Esophagus muscularis mucosa (tissue), 4 donors: ENCODE data around the gene SKA3. TPM values are rescaled to one million over a fixed set of nuclear protein-coding genes. Genes with fewer than 3 reads are reported as not detected.
"Not testable (repeated sequence)": the region's sequence is repeated elsewhere in the genome, so short reads cannot be mapped to it uniquely, and the experiment has no call there.

ENCODE experiments used
- DNase-seq: peaks from one replicate; pipeline ENCODE4 v3.0.0-alpha.2; 2017; ENCODE audit errors: extremely low spot score
- H3K27ac ChIP-seq, 4 donors: fragments of 200-600 bp; sonication (generic); replicated peaks in 1 of 4; 1 replicate in 3 of 4; 2 replicates in 1 of 4; pipeline ENCODE4 v1.5.1; 2016 to 2019; ENCODE audit warnings: mild to moderate bottlenecking in 1 of 4
- H3K27me3 ChIP-seq, 4 donors: fragments of 200-600 bp; sonication (generic); one replicate each; pipeline versions ENCODE4 v1.5.1 to v1.6.0; 2016 to 2019
- H3K36me3 ChIP-seq, 4 donors: fragments of 200-600 bp; sonication (generic); one replicate each; pipeline ENCODE4 v1.5.1; 2016 to 2019
- H3K4me1 ChIP-seq, 4 donors: fragments of 200-600 bp; sonication (generic); one replicate each; pipeline ENCODE4 v1.5.1; 2016 to 2019
- H3K4me3 ChIP-seq, 4 donors: fragments of 200-600 bp; sonication (generic); 1 replicate in 2 of 4; 2 replicates in 2 of 4; pipeline ENCODE4 v1.5.1; 2016 to 2019; ENCODE audit warnings: mild to moderate bottlenecking in 4 of 4, moderate library complexity in 1 of 4
- H3K9me3 ChIP-seq, 4 donors: fragments of 200-600 bp; sonication (generic); 1 replicate in 3 of 4; 2 replicates in 1 of 4; pipeline ENCODE4 v1.5.1; 2016 to 2019
- CTCF ChIP-seq, 3 experiments: fragments of 200-600 bp in 2 of 3; fragments of 450-650 bp in 1 of 3; sonication (generic) in 2 of 3; IDR thresholded peaks; one replicate each; pipeline ENCODE4 v1.5.1; 2017 to 2019; ENCODE audit warnings: antibody characterized with exemption in 3 of 3, mild to moderate bottlenecking in 2 of 3, moderate library complexity in 1 of 3
- EP300 ChIP-seq: sonication (generic); formaldehyde crosslinking; IDR thresholded peaks from one replicate; pipeline ENCODE4 v1.6.1; 2017; ENCODE audit warnings: antibody characterized with exemption
- POLR2A ChIP-seq: fragments of 450-650 bp; IDR thresholded peaks from one replicate; pipeline ENCODE4 v1.6.1; 2017; ENCODE audit warnings: antibody characterized with exemption, moderate library complexity, mild to moderate bottlenecking, low read depth
- POLR2AphosphoS5 ChIP-seq, 2 donors: sonication (generic); formaldehyde crosslinking; IDR thresholded peaks; one replicate each; pipeline ENCODE4 v1.6.1; 2017; ENCODE audit warnings: antibody characterized with exemption in 2 of 2
- whole genome bisulfite sequencing: methylation state at CpG from one replicate; pipeline ENCODE4 v1.1.5; 2018; 5-methylcytosine and 5-hydroxymethylcytosine counted together
- intact Hi-C: fragments of 100-400 bp; cut with DNase I; formaldehyde crosslinking; loops from one replicate; pipeline ENCODE4 v1.15.1; 2023
- total RNA-seq, 4 donors: library from RNA; depleted of rRNA; stranded (reverse); fragments of >200 nt; gene quantifications; one replicate each; pipeline versions ENCODE4 v1.1.0 to v1.2.1, GENCODE V29; 2016

Gene SKA3
- total RNA-seq, 4 donors from 2014 or later: 0.23 to 0.83 (median 0.66) TPM; not detected in 1

DNA sequence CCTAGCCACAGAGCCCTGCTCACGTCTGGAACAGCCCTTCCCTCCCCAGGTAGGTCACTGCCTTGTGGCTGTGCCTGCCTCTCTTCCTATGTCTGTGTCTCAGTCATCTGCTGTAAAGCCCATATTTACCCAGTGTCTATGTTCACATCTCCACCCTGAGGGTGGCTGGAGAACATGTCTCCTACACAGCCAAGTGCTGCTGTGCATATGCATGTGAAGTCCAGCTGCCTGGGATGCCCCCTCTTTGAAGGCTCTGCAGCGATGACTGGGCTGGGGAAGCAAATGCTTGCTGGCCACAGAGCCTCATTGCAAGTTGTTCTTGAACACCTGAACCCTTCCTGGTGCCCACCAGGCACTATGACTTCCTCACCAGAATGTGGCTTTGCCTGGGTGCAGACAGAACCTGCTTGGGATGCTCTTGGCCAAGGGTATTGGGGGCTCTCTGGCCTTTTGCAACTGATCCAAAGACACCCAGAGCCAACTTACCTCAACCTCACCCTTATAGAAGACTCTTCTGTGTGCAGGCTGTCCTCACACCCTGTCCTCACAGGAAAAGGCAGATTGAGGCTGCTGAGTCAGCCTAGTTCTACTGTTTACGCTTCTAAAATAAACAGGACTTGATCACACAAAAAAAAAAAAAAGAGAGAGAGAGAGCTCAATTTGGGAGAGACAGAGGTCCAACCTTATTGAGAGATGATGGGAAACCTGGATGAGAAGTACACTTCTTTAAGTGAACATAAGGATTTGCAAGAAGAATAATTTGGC lies 26.6 kb upstream of the SKA3 start:
- Histone ChIP-seq H3K4me1 (no peaks in the 10 kb centered on the region), H3K9me3 (no peaks in the 10 kb centered on the region), H3K27me3 (peaks cover 0 to 6% (median 0%) of the 10 kb centered on the region in 4 donors), H3K36me3 (no peaks in the 10 kb centered on the region), H3K27ac (no peak overlapping the region), H3K4me3 (no peak overlapping the region)
- TF ChIP-seq EP300 (no peak), POLR2AphosphoS5 (IDR thresholded peaks at IDR 0.05) (no peak), CTCF (IDR thresholded peaks at IDR 0.05) (no peak), POLR2A (no peak)
- no peak for DNase-seq
- WGBS: 51% methylated on average over 3 of the region's 3 CpGs
- intact Hi-C loops: no loop called here

GRCh38 chr13:21201456-21202190 lies 25.3 kb upstream of the SKA3 start:
- intact Hi-C loops, H3K36me3 ChIP-seq, H3K4me3 ChIP-seq, DNase-seq, H3K4me1 ChIP-seq, H3K27ac ChIP-seq, H3K27me3 ChIP-seq, H3K9me3 ChIP-seq: not testable (repeated sequence)

DNA sequence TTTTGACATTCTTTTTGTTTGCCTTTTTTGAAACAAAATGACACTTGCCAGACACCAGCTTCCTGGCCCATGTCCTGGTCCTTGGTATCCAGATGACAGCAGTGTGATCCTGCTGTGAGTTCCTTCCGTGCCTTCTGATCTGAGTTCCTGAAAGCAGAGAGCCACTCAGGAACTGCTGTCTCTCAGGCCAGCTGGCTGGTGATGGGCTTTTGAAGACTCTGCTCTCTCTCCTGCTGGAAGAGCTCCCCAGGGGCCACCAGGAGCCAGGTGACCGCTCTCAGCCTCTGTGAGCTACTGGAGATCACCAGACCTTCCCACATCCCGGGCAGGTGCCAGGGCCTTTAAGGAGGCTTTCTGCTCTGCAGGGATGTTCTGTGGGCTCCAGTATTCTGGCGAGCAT lies 22.0 kb upstream of the SKA3 start:
- DNase-seq, H3K27ac ChIP-seq, H3K4me3 ChIP-seq, H3K27me3 ChIP-seq, H3K36me3 ChIP-seq, H3K4me1 ChIP-seq, intact Hi-C loops, H3K9me3 ChIP-seq: not testable (repeated sequence)
- WGBS: 74% methylated on average over 3 of the region's 4 CpGs

GRCh38 chr13:21197606-21198225 lies 21.4 kb upstream of the SKA3 start:
- intact Hi-C loops, H3K36me3 ChIP-seq, H3K9me3 ChIP-seq, DNase-seq, H3K27ac ChIP-seq, H3K27me3 ChIP-seq, H3K4me1 ChIP-seq, H3K4me3 ChIP-seq: not testable (repeated sequence)
- 87% methylated on average over 9 of the region's 9 CpGs for WGBS

DNA sequence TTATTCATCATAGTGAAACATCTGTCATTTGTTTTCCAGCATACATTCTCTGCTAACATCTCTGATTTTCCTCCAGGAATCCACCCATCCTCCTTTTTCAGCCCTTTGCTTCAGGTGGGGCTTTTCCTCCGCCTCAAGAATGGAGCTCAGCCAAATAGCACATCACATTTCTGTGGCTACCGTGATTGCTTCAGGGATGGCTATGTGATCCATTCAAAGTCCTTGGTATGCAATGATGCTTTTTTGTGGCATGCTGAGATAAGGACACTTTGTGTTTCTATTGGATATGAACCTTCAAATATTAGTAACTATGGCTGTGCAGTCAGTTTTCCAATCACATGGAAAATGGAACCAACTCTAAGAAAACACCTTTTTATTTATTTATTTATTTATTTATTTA lies 18.4 kb upstream of the SKA3 start:
- H3K9me3 ChIP-seq, H3K4me1 ChIP-seq, H3K4me3 ChIP-seq, intact Hi-C loops, DNase-seq, H3K36me3 ChIP-seq, H3K27me3 ChIP-seq, H3K27ac ChIP-seq: not testable (repeated sequence)
- 79% methylated on average over 2 of the region's 2 CpGs for WGBS

DNA sequence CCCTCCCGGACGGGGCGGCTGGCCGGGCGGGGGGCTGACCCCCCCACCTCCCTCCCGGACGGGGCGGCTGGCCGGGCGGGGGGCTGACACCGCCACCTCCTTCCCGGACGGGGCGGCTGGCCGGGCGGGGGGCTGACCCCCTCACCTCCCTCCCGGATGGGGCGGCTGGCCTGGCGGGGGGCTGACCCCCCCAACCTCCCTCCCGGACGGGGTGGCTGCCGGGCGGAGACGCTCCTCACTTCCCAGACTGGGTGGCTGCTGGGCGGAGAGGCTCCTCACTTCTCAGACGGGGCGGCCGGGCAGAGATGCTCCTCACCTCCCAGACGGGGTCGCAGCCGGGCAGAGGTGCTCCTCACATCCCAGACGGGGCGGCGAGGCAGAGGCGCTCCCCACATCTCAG lies 10.1 kb upstream of the SKA3 start:
- H3K4me1 ChIP-seq, H3K27me3 ChIP-seq, H3K27ac ChIP-seq, H3K4me3 ChIP-seq, H3K9me3 ChIP-seq, intact Hi-C loops, DNase-seq, H3K36me3 ChIP-seq: not testable (repeated sequence)
- no CpG with 5 or more reads among the region's 35 CpGs for WGBS

DNA sequence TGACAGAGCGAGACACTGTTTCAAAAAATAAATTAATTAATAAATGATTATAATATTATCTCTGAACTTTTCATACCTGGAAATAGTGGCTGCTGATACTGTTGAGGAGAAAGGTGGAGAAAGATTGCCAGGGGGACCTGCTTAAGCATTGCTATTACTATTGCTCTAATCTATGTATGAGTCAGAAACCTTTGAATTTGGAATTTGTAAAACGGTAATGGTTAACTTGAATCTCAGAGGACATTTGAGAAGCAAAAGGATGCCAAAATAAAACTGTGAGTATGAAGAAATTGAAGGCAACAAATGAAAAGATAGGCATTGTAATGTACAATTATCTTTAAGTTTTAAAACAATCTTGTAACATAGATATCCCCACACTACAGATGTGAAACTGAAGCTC lies 5.3 kb upstream of the SKA3 start:
- Histone ChIP-seq H3K36me3 (no peaks in the 10 kb centered on the region), H3K9me3 (no peaks in the 10 kb centered on the region), H3K27me3 (no peaks in the 10 kb centered on the region), H3K4me1 (peaks cover 11 to 19% (median 15%) of the 10 kb centered on the region in 4 donors), H3K27ac (no peak overlapping the region), H3K4me3 (no peak overlapping the region)
- no peak for DNase-seq
- intact Hi-C loops: no loop called here
- 88% methylated on average over 2 of the region's 2 CpGs for WGBS
- TF ChIP-seq POLR2A (no peak), EP300 (no peak), POLR2AphosphoS5 (IDR thresholded peaks at IDR 0.05) (no peak), CTCF (IDR thresholded peaks at IDR 0.05) (no peak)
